MM.1S (cell line): Measurements from ENCODE around the gene CLIC5.

Experiments
- CTCF ChIP-seq: fragments of 300-600 bp; sonication (generic); IDR thresholded peaks from 2 replicates; pipeline ENCODE4 v1.5.1; 2016; ENCODE audit warnings: antibody characterized with exemption, low read length, mixed read lengths
- EZH2phosphoT487 ChIP-seq: fragments of 300-600 bp; sonication (generic); IDR thresholded peaks from 2 replicates; pipeline ENCODE4 v1.6.1; 2018; ENCODE audit warnings: antibody characterized with exemption, low read length

- TF ChIP-seq CTCF (no peak), EZH2phosphoT487 (no peak)
Measured at GRCh38 chr6:45927421-45928320, 88.0 kb downstream of the CLIC5 start.
